NB4 (cell line): ENCODE results near the gene NOS1.

ENCODE experiments used
- POLR2A ChIP-seq: IDR thresholded peaks from 2 replicates; pipeline ENCODE4 v1.6.1; 2011; ENCODE audit warnings: mild to moderate bottlenecking; ENCODE audit not compliant: insufficient read length; ENCODE audit errors: extremely low read depth
- TF ChIP-seq, protein P1 (sequence below): IDR thresholded peaks from one replicate; pipeline ENCODE4 v1.5.1; 2012; ENCODE audit warnings: low read depth, low read length
- TF ChIP-seq, protein P2 (sequence below): IDR thresholded peaks from 2 replicates; pipeline ENCODE4 v1.6.1; 2011; ENCODE audit warnings: low read depth, low read length

- TF ChIP-seq POLR2A = no peak
- TF ChIP-seq, protein P1, sequence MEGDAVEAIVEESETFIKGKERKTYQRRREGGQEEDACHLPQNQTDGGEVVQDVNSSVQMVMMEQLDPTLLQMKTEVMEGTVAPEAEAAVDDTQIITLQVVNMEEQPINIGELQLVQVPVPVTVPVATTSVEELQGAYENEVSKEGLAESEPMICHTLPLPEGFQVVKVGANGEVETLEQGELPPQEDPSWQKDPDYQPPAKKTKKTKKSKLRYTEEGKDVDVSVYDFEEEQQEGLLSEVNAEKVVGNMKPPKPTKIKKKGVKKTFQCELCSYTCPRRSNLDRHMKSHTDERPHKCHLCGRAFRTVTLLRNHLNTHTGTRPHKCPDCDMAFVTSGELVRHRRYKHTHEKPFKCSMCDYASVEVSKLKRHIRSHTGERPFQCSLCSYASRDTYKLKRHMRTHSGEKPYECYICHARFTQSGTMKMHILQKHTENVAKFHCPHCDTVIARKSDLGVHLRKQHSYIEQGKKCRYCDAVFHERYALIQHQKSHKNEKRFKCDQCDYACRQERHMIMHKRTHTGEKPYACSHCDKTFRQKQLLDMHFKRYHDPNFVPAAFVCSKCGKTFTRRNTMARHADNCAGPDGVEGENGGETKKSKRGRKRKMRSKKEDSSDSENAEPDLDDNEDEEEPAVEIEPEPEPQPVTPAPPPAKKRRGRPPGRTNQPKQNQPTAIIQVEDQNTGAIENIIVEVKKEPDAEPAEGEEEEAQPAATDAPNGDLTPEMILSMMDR = no peak
- TF ChIP-seq, protein P2, sequence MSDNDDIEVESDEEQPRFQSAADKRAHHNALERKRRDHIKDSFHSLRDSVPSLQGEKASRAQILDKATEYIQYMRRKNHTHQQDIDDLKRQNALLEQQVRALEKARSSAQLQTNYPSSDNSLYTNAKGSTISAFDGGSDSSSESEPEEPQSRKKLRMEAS = no peak
Measured at GRCh38 chr12:117342247-117342646, 19.2 kb downstream of the NOS1 start.
